Measurements from ENCODE around the gene AQR. TPM values are rescaled to one million over a fixed set of nuclear protein-coding genes. Genes with fewer than 3 reads are reported as not detected.

Gene AQR
- total and polyA plus RNA-seq, 2 of the 4 experiments (the other 2 are of a cell fraction): 17.9 to 29.6 TPM

DNA sequence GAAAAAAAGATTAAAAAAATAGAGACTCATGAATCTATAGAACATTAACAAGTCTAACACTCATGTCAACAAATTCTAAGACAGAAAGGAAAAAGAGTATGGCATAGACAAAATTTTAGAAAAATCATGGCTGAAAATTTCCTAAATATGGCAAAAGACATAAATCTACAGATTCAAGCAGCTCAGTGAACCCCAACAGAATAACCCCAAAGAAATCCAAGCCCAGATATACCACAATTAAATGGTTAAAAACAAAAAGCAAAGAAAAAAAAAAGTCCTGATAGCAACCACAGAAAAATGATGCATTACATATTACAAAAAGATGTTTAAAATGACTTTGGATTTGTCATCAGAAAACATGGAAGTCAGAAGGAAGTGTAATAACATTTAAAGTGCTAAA, 75.6 kb downstream of the AQR start:
- in situ Hi-C loops (cut with MboI; ENCODE audit: low sequenced_read_pairs): no loop called here
- TF ChIP-seq RFX5 (IDR thresholded peaks at IDR 0.05; ENCODE audit: low read depth, low read length) (no peak), MAZ (IDR thresholded peaks at IDR 0.05; ENCODE audit: borderline replicate concordance, low read depth, low read length) (no peak), FOS (IDR thresholded peaks at IDR 0.05; ENCODE audit: low read depth, low read length) (no peak), SMC3 (IDR thresholded peaks at IDR 0.05; ENCODE audit: low read depth, low read length) (no peak), POLR2A (IDR thresholded peaks at IDR 0.05; ENCODE audit: low read depth, low read length) (no peak), NFE2L2 (IDR thresholded peaks at IDR 0.05; ENCODE audit: low read depth, low read length) (no peak), CEBPB (IDR thresholded peaks at IDR 0.05; ENCODE audit: low read depth, low read length) (no peak), MXI1 (IDR thresholded peaks at IDR 0.05; ENCODE audit: borderline replicate concordance, low read depth, low read length) (no peak), MAFK (IDR thresholded peaks at IDR 0.05; ENCODE audit: low read depth, low read length) (no peak), RCOR1 (IDR thresholded peaks at IDR 0.05; ENCODE audit: insufficient replicate concordance, low read length) (no peak), CHD1 (IDR thresholded peaks at IDR 0.05; ENCODE audit: low read depth, low read length) (no peak), BHLHE40 (IDR thresholded peaks at IDR 0.05; ENCODE audit: low read depth, low read length) (no peak), RAD21 (IDR thresholded peaks at IDR 0.05; ENCODE audit: low read length) (no peak)
- TF ChIP-seq, protein P1, sequence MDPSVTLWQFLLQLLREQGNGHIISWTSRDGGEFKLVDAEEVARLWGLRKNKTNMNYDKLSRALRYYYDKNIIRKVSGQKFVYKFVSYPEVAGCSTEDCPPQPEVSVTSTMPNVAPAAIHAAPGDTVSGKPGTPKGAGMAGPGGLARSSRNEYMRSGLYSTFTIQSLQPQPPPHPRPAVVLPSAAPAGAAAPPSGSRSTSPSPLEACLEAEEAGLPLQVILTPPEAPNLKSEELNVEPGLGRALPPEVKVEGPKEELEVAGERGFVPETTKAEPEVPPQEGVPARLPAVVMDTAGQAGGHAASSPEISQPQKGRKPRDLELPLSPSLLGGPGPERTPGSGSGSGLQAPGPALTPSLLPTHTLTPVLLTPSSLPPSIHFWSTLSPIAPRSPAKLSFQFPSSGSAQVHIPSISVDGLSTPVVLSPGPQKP (IDR thresholded peaks at IDR 0.05; ENCODE audit: borderline replicate concordance, low read depth, low read length): no peak
- TF ChIP-seq, protein P2, sequence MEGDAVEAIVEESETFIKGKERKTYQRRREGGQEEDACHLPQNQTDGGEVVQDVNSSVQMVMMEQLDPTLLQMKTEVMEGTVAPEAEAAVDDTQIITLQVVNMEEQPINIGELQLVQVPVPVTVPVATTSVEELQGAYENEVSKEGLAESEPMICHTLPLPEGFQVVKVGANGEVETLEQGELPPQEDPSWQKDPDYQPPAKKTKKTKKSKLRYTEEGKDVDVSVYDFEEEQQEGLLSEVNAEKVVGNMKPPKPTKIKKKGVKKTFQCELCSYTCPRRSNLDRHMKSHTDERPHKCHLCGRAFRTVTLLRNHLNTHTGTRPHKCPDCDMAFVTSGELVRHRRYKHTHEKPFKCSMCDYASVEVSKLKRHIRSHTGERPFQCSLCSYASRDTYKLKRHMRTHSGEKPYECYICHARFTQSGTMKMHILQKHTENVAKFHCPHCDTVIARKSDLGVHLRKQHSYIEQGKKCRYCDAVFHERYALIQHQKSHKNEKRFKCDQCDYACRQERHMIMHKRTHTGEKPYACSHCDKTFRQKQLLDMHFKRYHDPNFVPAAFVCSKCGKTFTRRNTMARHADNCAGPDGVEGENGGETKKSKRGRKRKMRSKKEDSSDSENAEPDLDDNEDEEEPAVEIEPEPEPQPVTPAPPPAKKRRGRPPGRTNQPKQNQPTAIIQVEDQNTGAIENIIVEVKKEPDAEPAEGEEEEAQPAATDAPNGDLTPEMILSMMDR (conservative IDR thresholded peaks at IDR 0.05; ENCODE audit: low read depth, low read length): no peak
- TF ChIP-seq, protein P3, sequence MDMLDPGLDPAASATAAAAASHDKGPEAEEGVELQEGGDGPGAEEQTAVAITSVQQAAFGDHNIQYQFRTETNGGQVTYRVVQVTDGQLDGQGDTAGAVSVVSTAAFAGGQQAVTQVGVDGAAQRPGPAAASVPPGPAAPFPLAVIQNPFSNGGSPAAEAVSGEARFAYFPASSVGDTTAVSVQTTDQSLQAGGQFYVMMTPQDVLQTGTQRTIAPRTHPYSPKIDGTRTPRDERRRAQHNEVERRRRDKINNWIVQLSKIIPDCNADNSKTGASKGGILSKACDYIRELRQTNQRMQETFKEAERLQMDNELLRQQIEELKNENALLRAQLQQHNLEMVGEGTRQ (IDR thresholded peaks at IDR 0.05; ENCODE audit: low read depth, low read length): no peak
- POLR2A ChIA-PET (ENCODE audit: unreplicated experiment): no interaction called here
- H2AFZ ChIP-seq (replicated peaks; ENCODE audit: low read length, poor library complexity): no peak overlapping the region
- dilution Hi-C loops (cut with HindIII; ENCODE audit: low sequenced_read_pairs, unreplicated experiment): no loop called here
- intact Hi-C loops (cut with micrococcal nuclease): no loop called here
- H3K27me3 ChIP-seq (ENCODE audit: control insufficient read depth, insufficient read depth, low read length): no peaks in the 10 kb centered on the region
- no peak overlapping the region for H2BK5ac ChIP-seq (ENCODE audit: low read depth, low read length, poor library complexity, severe bottlenecking)
- peaks cover 2% of the 10 kb centered on the region; the same call in 1 of the 2 replicates for H3K4me1 ChIP-seq (ENCODE audit: control insufficient read depth, insufficient read depth, low read length)
- no peak overlapping the region for H4K5ac ChIP-seq (ENCODE audit: low read depth, low read length)
- H3K56ac ChIP-seq (ENCODE audit: extremely low read depth, insufficient read depth, low read length): no peak overlapping the region
- no peak overlapping the region for H3K18ac ChIP-seq (ENCODE audit: low read depth, low read length)
- no peak for ATAC-seq (ENCODE audit: low read depth)
- H3K27ac ChIP-seq (ENCODE audit: insufficient read depth, low read length): no peak overlapping the region
- CTCF ChIA-PET: no interaction called here
- H2AK9ac ChIP-seq (replicated peaks; ENCODE audit: low read depth, low read length, poor library complexity): no peak overlapping the region
- H3K4ac ChIP-seq (ENCODE audit: low read depth, low read length): no peak overlapping the region
- H3K36me3 ChIP-seq (ENCODE audit: control insufficient read depth, insufficient read depth, low read length): peaks cover 12% of the 10 kb centered on the region
- no peak overlapping the region for H3K4me3 ChIP-seq (ENCODE audit: insufficient read depth, low read depth, low read length)
- no peak overlapping the region for H3K14ac ChIP-seq (replicated peaks; ENCODE audit: low read depth, low read length)
- H3K23ac ChIP-seq (ENCODE audit: low read depth, low read length): no peak overlapping the region
- H4K8ac ChIP-seq (ENCODE audit: low read depth in 2 of 2, low read length in 2 of 2): no peak overlapping the region
- H3K9me1 ChIP-seq (ENCODE audit: insufficient read depth, low read length): 0 out of 2 replicates have a peak, but pooled peaks cover 2% of the 10 kb centered on the region
- no peak for DNase-seq
- BruUV-seq (replicated peaks): no TSS peak
- no peak overlapping the region for H2BK20ac ChIP-seq (ENCODE audit: low read depth, low read length)
- peaks cover 2% of the 10 kb centered on the region; the same call in 1 of the 2 replicates for H4K20me1 ChIP-seq (ENCODE audit: insufficient read depth, low read length)
- H3K79me1 ChIP-seq (ENCODE audit: low read depth in 1 of 2, low read length in 2 of 2): peaks cover 0 to 3% of the 10 kb centered on the region in 2 experiments; a peak in 3 of 4 replicates
- H2BK15ac ChIP-seq (ENCODE audit: low read depth, low read length): no peak overlapping the region
- no peak overlapping the region for H3K4me2 ChIP-seq (ENCODE audit: low read depth, low read length)
- peaks cover 8% of the 10 kb centered on the region for H3K9me3 ChIP-seq (ENCODE audit: control insufficient read depth, insufficient read depth, low read length)
- H2BK120ac ChIP-seq (ENCODE audit: low read depth, low read length): no peak overlapping the region
- H3K9ac ChIP-seq (ENCODE audit: low read depth, low read length): no peak overlapping the region
- H4K91ac ChIP-seq (ENCODE audit: insufficient read depth, low read depth, low read length): no peak overlapping the region
- H2AK5ac ChIP-seq (ENCODE audit: low read depth, low read length): no peak overlapping the region

Data from IMR-90 (cell line).